Fibroblast of lung (primary cell): ENCODE results near the gene LSM2.
"Not testable (repeated sequence)": the region's sequence is repeated elsewhere in the genome, so short reads cannot be mapped to it uniquely, and the experiment has no call there.

Source experiments
- CTCF ChIP-seq, 2 donors: IDR thresholded peaks in 1 of 2; conservative IDR thresholded peaks in 1 of 2; 1 replicate in 1 of 2; 2 replicates in 1 of 2; pipeline ENCODE4 v1.5.1; 2011 to 2012; ENCODE audit warnings: low read length in 2 of 2, control low read depth in 1 of 2, inconsistent platforms in 1 of 2, low read depth in 1 of 2, mild to moderate bottlenecking in 1 of 2
- EZH2 ChIP-seq: IDR thresholded peaks from 2 replicates; pipeline ENCODE4 v1.5.1; 2012; ENCODE audit warnings: low read length, control low read depth, mild to moderate bottlenecking; ENCODE audit errors: missing control alignments

GRCh38 chr6:31820399-31820798, 13.6 kb upstream of the LSM2 start:
- TF ChIP-seq CTCF (conservative IDR thresholded peaks at IDR 0.05 in 1 of 2, IDR thresholded peaks at IDR 0.05 in 1 of 2; ENCODE audit: low read depth in 1 of 2, low read length in 2 of 2); EZH2: not testable (repeated sequence)
